Dendritic cell treated with granulocyte-macrophage colony-stimulating factor and Interleukin-4, amounts not matched to agents 40 ng/mL and 50 ng/mL, for 4 days (primary cell): Measurements from ENCODE around the gene FDXACB1.

Source experiments
- H3K27ac Mint-ChIP-seq: one replicate; pipeline ENCODE4 v1.8.0; 2022; ENCODE audit warnings: mild to moderate bottlenecking, mixed read lengths
- H3K27me3 Mint-ChIP-seq: one replicate; pipeline ENCODE4 v1.8.0; 2022; ENCODE audit warnings: mild to moderate bottlenecking, mixed read lengths
- H3K36me3 Mint-ChIP-seq: one replicate; pipeline ENCODE4 v1.8.0; 2022; ENCODE audit warnings: low read depth, mixed read lengths
- H3K4me1 Mint-ChIP-seq: one replicate; pipeline ENCODE4 v1.8.0; 2022; ENCODE audit warnings: low read depth, mixed read lengths
- H3K4me3 Mint-ChIP-seq: one replicate; pipeline ENCODE4 v1.8.0; 2022; ENCODE audit warnings: mild to moderate bottlenecking, moderate library complexity, mixed read lengths
- H3K9me3 Mint-ChIP-seq: one replicate; pipeline ENCODE4 v1.8.0; 2022; ENCODE audit warnings: mixed read lengths
- intact Hi-C: fragments of 100-400 bp; cut with micrococcal nuclease; formaldehyde crosslinking; loops from one replicate; pipeline ENCODE4 v1.15.0; 2022

The FDXACB1 gene

GRCh38 chr11:111879637-111879960 is 634 bp upstream of the FDXACB1 start:
- peaks cover 23% of the 10 kb centered on the region for H3K36me3 Mint-ChIP-seq
- H3K27ac Mint-ChIP-seq = peak overlapping the region; percentile 97
- no peaks in the 10 kb centered on the region for H3K27me3 Mint-ChIP-seq
- intact Hi-C loops = loop anchor here (1.0 to 5.0 kb wide), 4 partner anchors 8 to 208 kb away; partner anchors contain the start of genes ALG9, DLAT, SDHD and TIMM8B
- peaks cover 29% of the 10 kb centered on the region for H3K4me1 Mint-ChIP-seq
- peaks cover 7% of the 10 kb centered on the region for H3K9me3 Mint-ChIP-seq
- peak overlapping the region; percentile 94 for H3K4me3 Mint-ChIP-seq

GRCh38 chr11:111878385-111878848 is 548 bp downstream of the FDXACB1 start:
- H3K9me3 Mint-ChIP-seq = peaks cover 7% of the 10 kb centered on the region
- peaks cover 24% of the 10 kb centered on the region for H3K4me1 Mint-ChIP-seq
- H3K27me3 Mint-ChIP-seq = no peaks in the 10 kb centered on the region
- intact Hi-C loops = loop anchor here (2.0 to 5.0 kb wide), 2 partner anchors 146 to 209 kb away; partner anchors contain the start of genes DLAT, SDHD and TIMM8B
- peak overlapping the region; percentile 94 for H3K4me3 Mint-ChIP-seq
- peaks cover 26% of the 10 kb centered on the region for H3K36me3 Mint-ChIP-seq
- peak overlapping the region; percentile 97 for H3K27ac Mint-ChIP-seq

- no peaks in the 10 kb centered on the region for H3K27me3 Mint-ChIP-seq
- H3K4me1 Mint-ChIP-seq = peaks cover 6% of the 10 kb centered on the region
- peak overlapping the region; percentile 84 for H3K4me3 Mint-ChIP-seq
- intact Hi-C loops = loop anchor here (1.0 to 5.0 kb wide), 3 partner anchors 8 to 201 kb away; partner anchors contain the start of genes CFAP68, FDXACB1, NKAPD1 and PIH1D2
- peak overlapping the region; percentile 88 for H3K27ac Mint-ChIP-seq
- peaks cover 37% of the 10 kb centered on the region for H3K36me3 Mint-ChIP-seq
- no peaks in the 10 kb centered on the region for H3K9me3 Mint-ChIP-seq
Measured at GRCh38 chr11:111871693-111872161, 7.2 kb downstream of the FDXACB1 start.

- peak within 1 kb of the TSS; percentile 84 for H3K4me3 Mint-ChIP-seq
- H3K4me1 Mint-ChIP-seq = peaks cover 6% of the 10 kb centered on the region
- H3K9me3 Mint-ChIP-seq = no peaks in the 10 kb centered on the region
- peak within 1 kb of the TSS; percentile 88 for H3K27ac Mint-ChIP-seq
- no peaks in the 10 kb centered on the region for H3K27me3 Mint-ChIP-seq
- H3K36me3 Mint-ChIP-seq = peaks cover 44% of the 10 kb centered on the region
- intact Hi-C loops = loop anchor here (1.0 to 5.0 kb wide), 3 partner anchors 8 to 201 kb away; partner anchors contain the start of genes CFAP68, FDXACB1, NKAPD1 and PIH1D2
Measured at GRCh38 chr11:111870886-111871692, 7.9 kb downstream of the FDXACB1 start, which contains the start of gene ALG9. Gene ALG9, minus strand, starts transcription at chr11:111871581. Its CDS starts 99 bp downstream, at chr11:111871482.

GRCh38 chr11:111870522-111870885 is 8.5 kb downstream of the FDXACB1 start:
- Mint-ChIP-seq H3K4me3 (peak overlapping the region; percentile 84), H3K4me1 (peaks cover 6% of the 10 kb centered on the region), H3K9me3 (no peaks in the 10 kb centered on the region), H3K27me3 (no peaks in the 10 kb centered on the region), H3K27ac (peak overlapping the region; percentile 88), H3K36me3 (peaks cover 44% of the 10 kb centered on the region)
- intact Hi-C loops = loop anchor here (2.0 to 5.0 kb wide), 2 partner anchors 56 to 202 kb away; partner anchors contain the start of genes NKAPD1 and PIH1D2

- Mint-ChIP-seq H3K4me1 (peaks cover 6% of the 10 kb centered on the region), H3K27ac (peak overlapping the region; percentile 88), H3K36me3 (peaks cover 43% of the 10 kb centered on the region), H3K9me3 (no peaks in the 10 kb centered on the region), H3K27me3 (no peaks in the 10 kb centered on the region), H3K4me3 (no peak overlapping the region)
- intact Hi-C loops = loop anchor here (2.0 to 5.0 kb wide), 2 partner anchors 57 to 202 kb away; partner anchors contain the start of genes NKAPD1 and PIH1D2
Measured at GRCh38 chr11:111870113-111870512, 8.9 kb downstream of the FDXACB1 start.

- Mint-ChIP-seq H3K27me3 (no peaks in the 10 kb centered on the region), H3K4me1 (peaks cover 3% of the 10 kb centered on the region), H3K27ac (no peak overlapping the region), H3K4me3 (no peak overlapping the region), H3K36me3 (peaks cover 62% of the 10 kb centered on the region), H3K9me3 (no peaks in the 10 kb centered on the region)
- intact Hi-C loops = no loop called here
Measured at GRCh38 chr11:111860257-111860656, 18.7 kb downstream of the FDXACB1 start.

- H3K27ac Mint-ChIP-seq = no peak overlapping the region
- H3K4me1 Mint-ChIP-seq = peaks cover 7% of the 10 kb centered on the region
- H3K9me3 Mint-ChIP-seq = no peaks in the 10 kb centered on the region
- H3K4me3 Mint-ChIP-seq = no peak overlapping the region
- peaks cover 57% of the 10 kb centered on the region for H3K36me3 Mint-ChIP-seq
- intact Hi-C loops = no loop called here
- H3K27me3 Mint-ChIP-seq = no peaks in the 10 kb centered on the region
Measured at GRCh38 chr11:111855506-111855905, 23.5 kb downstream of the FDXACB1 start.

- H3K27ac Mint-ChIP-seq = no peak overlapping the region
- H3K9me3 Mint-ChIP-seq = no peaks in the 10 kb centered on the region
- H3K4me3 Mint-ChIP-seq = no peak overlapping the region
- H3K4me1 Mint-ChIP-seq = peaks cover 16% of the 10 kb centered on the region
- peaks cover 50% of the 10 kb centered on the region for H3K36me3 Mint-ChIP-seq
- intact Hi-C loops = no loop called here
- H3K27me3 Mint-ChIP-seq = no peaks in the 10 kb centered on the region
Measured at GRCh38 chr11:111852103-111852502, 26.9 kb downstream of the FDXACB1 start.

- intact Hi-C loops = no loop called here
- Mint-ChIP-seq H3K27me3 (no peaks in the 10 kb centered on the region), H3K36me3 (peaks cover 55% of the 10 kb centered on the region), H3K27ac (no peak overlapping the region), H3K4me3 (no peak overlapping the region), H3K9me3 (no peaks in the 10 kb centered on the region), H3K4me1 (peaks cover 21% of the 10 kb centered on the region)
Measured at GRCh38 chr11:111851636-111852035, 27.3 kb downstream of the FDXACB1 start.

- H3K4me1 Mint-ChIP-seq = peaks cover 27% of the 10 kb centered on the region
- intact Hi-C loops = no loop called here
- peaks cover 59% of the 10 kb centered on the region for H3K36me3 Mint-ChIP-seq
- H3K9me3 Mint-ChIP-seq = no peaks in the 10 kb centered on the region
- H3K27ac Mint-ChIP-seq = no peak overlapping the region
- H3K4me3 Mint-ChIP-seq = no peak overlapping the region
- no peaks in the 10 kb centered on the region for H3K27me3 Mint-ChIP-seq
Measured at GRCh38 chr11:111851067-111851466, 27.9 kb downstream of the FDXACB1 start.

GRCh38 chr11:111849631-111850030 is 29.3 kb downstream of the FDXACB1 start:
- Mint-ChIP-seq H3K27ac (no peak overlapping the region), H3K36me3 (peaks cover 54% of the 10 kb centered on the region), H3K4me3 (no peak overlapping the region), H3K27me3 (no peaks in the 10 kb centered on the region), H3K4me1 (peaks cover 34% of the 10 kb centered on the region), H3K9me3 (no peaks in the 10 kb centered on the region)
- intact Hi-C loops = no loop called here

GRCh38 chr11:111846636-111847035 is 32.3 kb downstream of the FDXACB1 start:
- intact Hi-C loops = no loop called here
- Mint-ChIP-seq H3K27ac (no peak overlapping the region), H3K4me1 (peaks cover 50% of the 10 kb centered on the region), H3K27me3 (no peaks in the 10 kb centered on the region), H3K4me3 (no peak overlapping the region), H3K9me3 (no peaks in the 10 kb centered on the region), H3K36me3 (peaks cover 40% of the 10 kb centered on the region)

- intact Hi-C loops = no loop called here
- Mint-ChIP-seq H3K4me1 (peaks cover 50% of the 10 kb centered on the region), H3K27me3 (no peaks in the 10 kb centered on the region), H3K4me3 (no peak overlapping the region), H3K36me3 (peaks cover 38% of the 10 kb centered on the region), H3K9me3 (no peaks in the 10 kb centered on the region), H3K27ac (no peak overlapping the region)
Measured at GRCh38 chr11:111846063-111846462, 32.9 kb downstream of the FDXACB1 start.
